ENCODE data around the gene ARHGAP15. TPM values are rescaled to one million over a fixed set of nuclear protein-coding genes. Genes with fewer than 3 reads are reported as not detected.

The ARHGAP15 gene
- total and polyA plus RNA-seq, 2 donors (not counting 1 experiment from before 2014, with no cell fraction given) = 0.07 TPM; not detected in 1

GRCh38 chr2:143132355-143132754 lies 3.1 kb downstream of the ARHGAP15 start:
- H3K9ac ChIP-seq (ENCODE audit: insufficient read depth, low read length) = no peak overlapping the region
- H3K79me2 ChIP-seq (ENCODE audit: control insufficient read depth, insufficient read depth, low read length) = no peaks in the 10 kb centered on the region
- TF ChIP-seq CTCF (conservative IDR thresholded peaks at IDR 0.05 in 1 of 2, IDR thresholded peaks at IDR 0.05 in 1 of 2; ENCODE audit: low read depth in 1 of 2, low read length in 2 of 2) (no peak), EZH2 (IDR thresholded peaks at IDR 0.05; ENCODE audit: low read length, missing control alignments) (no peak)

DNA sequence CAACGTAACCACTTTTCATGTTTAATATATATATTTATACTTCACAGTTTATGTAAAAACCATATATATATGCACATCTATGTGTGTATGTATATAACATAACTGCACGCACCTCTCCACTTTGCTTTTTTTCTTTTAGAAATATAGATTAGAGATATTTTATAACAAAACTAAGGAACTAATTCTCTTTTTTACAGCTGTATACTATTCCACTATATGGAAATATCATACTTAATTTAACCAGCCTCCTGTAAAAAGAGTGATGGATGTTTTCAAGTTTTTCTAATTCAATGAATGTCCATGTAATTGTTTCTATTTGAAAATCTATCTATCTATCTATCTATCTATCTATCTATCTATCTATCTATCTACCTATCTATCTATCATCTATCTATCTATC lies 4.6 kb downstream of the ARHGAP15 start:
- H3K9ac ChIP-seq (ENCODE audit: insufficient read depth, low read length) = no peak overlapping the region
- no peak overlapping the region for H3K27ac ChIP-seq (ENCODE audit: insufficient read depth, low read length)
- H3K4me2 ChIP-seq (ENCODE audit: extremely low read depth, insufficient read depth, low read length) = no peak overlapping the region
- no peaks in the 10 kb centered on the region for H4K20me1 ChIP-seq (ENCODE audit: control insufficient read depth, extremely low read depth, insufficient read depth, low read length)
- H3K36me3 ChIP-seq (ENCODE audit: control insufficient read depth, insufficient read depth, low read length) = no peaks in the 10 kb centered on the region
- H3K79me2 ChIP-seq (ENCODE audit: control insufficient read depth, insufficient read depth, low read length) = no peaks in the 10 kb centered on the region
- H3K4me1 ChIP-seq (ENCODE audit: control insufficient read depth, extremely low read depth, insufficient read depth, low read length) = no peaks in the 10 kb centered on the region
- TF ChIP-seq EZH2 (IDR thresholded peaks at IDR 0.05; ENCODE audit: low read length, missing control alignments) (no peak), CTCF (conservative IDR thresholded peaks at IDR 0.05 in 1 of 2, IDR thresholded peaks at IDR 0.05 in 1 of 2; ENCODE audit: low read depth in 1 of 2, low read length in 2 of 2) (no peak)
- H3K27me3 ChIP-seq (ENCODE audit: control insufficient read depth, insufficient read depth, low read length) = no peaks in the 10 kb centered on the region
- DNase-seq (ENCODE audit: low read depth in 2 of 2) = no peak
- H2AFZ ChIP-seq (ENCODE audit: low read length) = no peak overlapping the region
- H3K4me3 ChIP-seq (replicated peaks in 1 of 4; ENCODE audit: control extremely low read depth in 1 of 4, insufficient read depth in 1 of 4, low read depth in 3 of 4, low read length in 4 of 4) = no peak overlapping the region
- no peaks in the 10 kb centered on the region for H3K9me3 ChIP-seq (ENCODE audit: control insufficient read depth, insufficient read depth, low read depth, low read length)

More at GRCh38 chr2:143132355-143132754, 3.1 kb downstream of the ARHGAP15 start:
- H3K9me3 ChIP-seq (ENCODE audit: control insufficient read depth, insufficient read depth, low read depth, low read length) = no peaks in the 10 kb centered on the region
- no peak overlapping the region for H2AFZ ChIP-seq (ENCODE audit: low read length)
- no peak overlapping the region for H3K4me3 ChIP-seq (replicated peaks in 1 of 4; ENCODE audit: control extremely low read depth in 1 of 4, insufficient read depth in 1 of 4, low read depth in 3 of 4, low read length in 4 of 4)
- no peaks in the 10 kb centered on the region for H4K20me1 ChIP-seq (ENCODE audit: control insufficient read depth, extremely low read depth, insufficient read depth, low read length)
- no peaks in the 10 kb centered on the region for H3K4me1 ChIP-seq (ENCODE audit: control insufficient read depth, extremely low read depth, insufficient read depth, low read length)
- H3K27me3 ChIP-seq (ENCODE audit: control insufficient read depth, insufficient read depth, low read length) = no peaks in the 10 kb centered on the region
- no peak overlapping the region for H3K4me2 ChIP-seq (ENCODE audit: extremely low read depth, insufficient read depth, low read length)
- DNase-seq (ENCODE audit: low read depth in 2 of 2) = no peak
- H3K27ac ChIP-seq (ENCODE audit: insufficient read depth, low read length) = no peak overlapping the region
- H3K36me3 ChIP-seq (ENCODE audit: control insufficient read depth, insufficient read depth, low read length) = no peaks in the 10 kb centered on the region

DNA sequence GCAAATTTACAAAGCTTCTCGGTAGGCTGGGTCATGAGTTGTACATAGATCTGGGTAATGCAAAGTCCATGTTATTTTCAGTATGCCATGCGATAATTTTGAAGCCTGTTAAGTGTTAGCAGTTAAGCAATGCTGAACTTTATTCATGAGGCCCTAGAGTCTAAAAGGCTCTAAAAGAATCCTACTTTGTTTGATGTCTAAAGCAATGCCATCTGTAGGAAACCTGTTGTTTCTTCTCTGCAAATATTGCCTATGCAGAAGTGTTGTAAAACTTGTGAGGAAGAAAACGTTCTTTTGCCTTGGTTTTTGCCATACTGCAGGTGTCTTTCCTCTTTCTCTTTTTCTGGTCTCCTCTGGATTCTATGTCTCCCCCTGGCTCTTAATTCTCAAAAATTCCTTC lies 9.1 kb downstream of the ARHGAP15 start:
- Histone ChIP-seq H4K20me1 (ENCODE audit: control insufficient read depth, extremely low read depth, insufficient read depth, low read length) (no peaks in the 10 kb centered on the region), H3K9me3 (ENCODE audit: control insufficient read depth, insufficient read depth, low read depth, low read length) (no peaks in the 10 kb centered on the region), H3K9ac (ENCODE audit: insufficient read depth, low read length) (no peak overlapping the region), H3K36me3 (ENCODE audit: control insufficient read depth, insufficient read depth, low read length) (no peaks in the 10 kb centered on the region), H3K79me2 (ENCODE audit: control insufficient read depth, insufficient read depth, low read length) (no peaks in the 10 kb centered on the region), H3K27ac (ENCODE audit: insufficient read depth, low read length) (no peak overlapping the region), H3K27me3 (ENCODE audit: control insufficient read depth, insufficient read depth, low read length) (no peaks in the 10 kb centered on the region), H3K4me2 (ENCODE audit: extremely low read depth, insufficient read depth, low read length) (no peak overlapping the region), H3K4me3 (replicated peaks in 1 of 4; ENCODE audit: control extremely low read depth in 1 of 4, insufficient read depth in 1 of 4, low read depth in 3 of 4, low read length in 4 of 4) (no peak overlapping the region), H2AFZ (ENCODE audit: low read length) (no peak overlapping the region), H3K4me1 (ENCODE audit: control insufficient read depth, extremely low read depth, insufficient read depth, low read length) (no peaks in the 10 kb centered on the region)
- no peak for DNase-seq (ENCODE audit: low read depth in 2 of 2)
- TF ChIP-seq CTCF (conservative IDR thresholded peaks at IDR 0.05 in 1 of 2, IDR thresholded peaks at IDR 0.05 in 1 of 2; ENCODE audit: low read depth in 1 of 2, low read length in 2 of 2) (no peak), EZH2 (IDR thresholded peaks at IDR 0.05; ENCODE audit: low read length, missing control alignments) (no peak)

All from fibroblast of lung (primary cell).